LHCN-M2 (cell line): Measurements from ENCODE around the gene AMIGO1. TPM values are rescaled to one million over a fixed set of nuclear protein-coding genes. Genes with fewer than 3 reads are reported as not detected.

ENCODE experiments used
- DNase-seq: peaks from one replicate; pipeline ENCODE4 v3.0.0-alpha.2; 2012; ENCODE audit warnings: low read depth
- total RNA-seq: library from RNA; depleted of rRNA; stranded (reverse); fragments of >200 nt; gene quantifications from 2 replicates; pipeline ENCODE4 v1.2.3, GENCODE V29; 2014; rRNA removed

The AMIGO1 gene
- total RNA-seq, 1 experiment from 2014 or later = 0.29 TPM

DNA sequence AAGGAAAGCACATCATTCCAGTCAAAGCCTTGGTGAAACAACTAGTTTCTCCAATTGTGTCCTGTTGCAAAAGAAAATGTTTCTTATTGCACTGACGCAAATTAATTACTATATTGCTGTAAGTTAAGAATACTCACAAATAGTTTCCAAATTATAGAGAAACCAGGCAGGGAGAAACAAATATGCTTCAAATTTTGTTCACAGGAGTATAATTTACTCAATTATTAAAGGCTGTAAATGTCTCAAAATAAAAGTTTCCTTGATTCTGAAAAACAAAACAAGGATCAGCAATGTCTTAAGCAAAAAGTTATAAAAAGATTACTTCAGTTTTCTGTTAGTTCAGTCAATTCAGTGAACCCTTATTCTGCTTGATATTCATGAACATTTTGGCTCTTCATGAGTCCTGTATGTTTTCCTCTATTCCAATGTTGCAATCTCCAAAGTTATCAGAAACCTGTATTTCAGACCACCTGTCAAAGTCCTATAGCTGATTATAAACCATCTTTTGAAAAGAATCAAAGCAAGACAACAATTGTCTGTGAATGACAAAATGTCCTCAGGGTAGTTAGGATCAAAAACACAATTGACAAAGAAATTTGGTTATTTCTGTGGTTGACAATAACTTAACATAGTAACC, 54.9 kb downstream of the AMIGO1 start:
- no peak for DNase-seq

Other genes with a start within 250 kb of the AMIGO1 start
- 57.6 and 60.4 TPM in 2 replicates for gene PSRC1, start 226.6 kb downstream of the AMIGO1 start, total RNA-seq
- 0.23 TPM in 1 of 2 replicates, not detected in the other for gene MYBPHL, start 202.7 kb downstream of the AMIGO1 start, total RNA-seq
- gene SORT1, start 111.8 kb downstream of the AMIGO1 start, total RNA-seq = 9.4 and 18.1 TPM in 2 replicates
- 46.8 and 47.8 TPM in 2 replicates for gene PSMA5, start 83.3 kb downstream of the AMIGO1 start, total RNA-seq
- 0.06 and 0.34 TPM in 2 replicates for gene SYPL2, start 43.2 kb downstream of the AMIGO1 start, total RNA-seq
- gene ATXN7L2, start 25.8 kb downstream of the AMIGO1 start, total RNA-seq = 6.2 and 6.4 TPM in 2 replicates
- 5.6 and 10.1 TPM in 2 replicates for gene CYB561D1, start 15.6 kb downstream of the AMIGO1 start, total RNA-seq
- not detected in 2 replicates for gene GPR61, start 30.1 kb upstream of the AMIGO1 start, total RNA-seq
- gene GNAI3, start 38.9 kb upstream of the AMIGO1 start, total RNA-seq = 10.6 and 10.8 TPM in 2 replicates
- not detected in 2 replicates for gene GNAT2, start 109.9 kb upstream of the AMIGO1 start, total RNA-seq
- 44.0 and 60.0 TPM in 2 replicates for gene AMPD2, start 110.1 kb upstream of the AMIGO1 start, total RNA-seq
- gene GSTM4, start 146.4 kb upstream of the AMIGO1 start, total RNA-seq = 4.2 and 10.5 TPM in 2 replicates
- 16.2 and 18.4 TPM in 2 replicates for gene GSTM2, start 158.3 kb upstream of the AMIGO1 start, total RNA-seq
- 1.1 and 1.2 TPM in 2 replicates for gene GSTM1, start 178.1 kb upstream of the AMIGO1 start, total RNA-seq
- gene GSTM5, start 202.5 kb upstream of the AMIGO1 start, total RNA-seq = not detected in 2 replicates
- 13.2 and 16.3 TPM in 2 replicates for gene GSTM3, start 231.3 kb upstream of the AMIGO1 start, total RNA-seq